ENCODE results near the gene CA9. TPM values are rescaled to one million over a fixed set of nuclear protein-coding genes. Genes with fewer than 3 reads are reported as not detected.

CA9 gene
- polyA plus RNA-seq, 10 donors = 0.42 to 1.6 (median 0.82) TPM; not detected in 1

DNA sequence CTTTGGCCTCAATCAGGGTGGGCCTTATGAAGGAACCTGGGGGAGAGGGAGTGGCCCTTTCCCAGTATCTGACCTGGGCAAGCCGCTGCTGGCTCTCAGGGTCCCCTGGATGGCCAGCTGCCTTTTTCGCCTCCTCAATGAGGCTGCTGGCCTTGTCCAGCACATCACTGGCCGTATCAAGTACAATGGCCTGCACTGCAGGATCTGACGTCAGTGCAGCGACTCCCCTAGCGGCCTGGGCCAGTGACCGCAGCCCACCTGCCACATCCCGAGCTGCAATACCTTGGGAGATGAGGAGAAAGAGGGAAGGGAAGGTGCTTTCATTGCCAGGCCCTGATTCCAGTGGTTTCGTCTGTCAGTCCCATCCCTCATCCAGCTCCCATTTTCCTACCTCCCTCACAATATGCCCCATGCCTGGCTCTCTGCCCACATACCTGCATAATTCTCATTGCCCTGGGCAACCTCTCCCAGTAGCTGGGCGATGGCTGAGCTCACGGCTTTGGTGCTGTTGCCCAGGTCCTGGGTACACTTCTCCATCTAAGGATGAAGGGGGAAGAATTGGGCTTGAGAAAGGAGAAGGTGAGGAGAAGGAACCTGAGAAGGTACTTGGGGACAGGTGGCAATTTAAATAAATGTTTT is 39.2 kb downstream of the CA9 start:
- DNase-seq = no peak

DNA sequence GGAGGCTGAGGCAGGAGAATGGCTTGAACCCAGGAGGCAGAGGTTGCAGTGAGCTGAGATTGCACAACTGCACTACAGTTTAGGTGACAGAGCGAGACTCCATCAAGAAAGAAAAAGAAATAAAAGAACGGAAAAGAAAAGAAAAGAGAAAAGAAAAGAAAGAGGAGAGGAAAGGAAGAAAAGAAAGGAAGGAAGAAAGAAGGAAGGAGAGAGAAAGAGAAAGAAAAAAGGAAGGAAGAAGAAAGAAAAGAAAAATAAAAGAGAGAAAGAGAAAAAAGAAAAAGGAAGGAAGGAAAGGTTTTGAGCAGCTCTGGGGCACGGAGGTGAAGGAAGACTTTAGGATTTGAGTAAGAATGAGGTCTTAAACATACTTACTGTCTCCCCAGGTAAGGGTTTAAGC is 39.9 kb downstream of the CA9 start:
- no peak for DNase-seq

DNA sequence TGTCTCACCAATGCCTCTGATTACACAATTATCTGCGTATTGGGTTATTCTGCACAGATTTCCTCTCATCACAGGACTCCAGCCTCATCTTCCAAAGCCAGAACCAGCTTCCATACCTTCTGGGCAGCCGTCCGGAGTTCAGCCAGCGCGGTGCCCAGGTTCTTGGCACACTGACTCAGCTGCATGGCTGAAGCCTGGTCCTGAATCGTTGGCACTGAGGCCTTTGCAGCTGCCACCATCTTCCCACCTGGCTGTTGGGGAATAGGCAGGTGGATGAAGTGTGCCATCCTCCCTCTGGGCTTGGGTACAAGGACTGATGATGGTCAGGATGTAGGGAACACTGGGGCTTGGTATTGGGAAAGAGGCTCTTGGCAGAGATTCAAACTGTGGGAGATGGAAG is 40.4 kb downstream of the CA9 start:
- DNase-seq = no peak

DNA sequence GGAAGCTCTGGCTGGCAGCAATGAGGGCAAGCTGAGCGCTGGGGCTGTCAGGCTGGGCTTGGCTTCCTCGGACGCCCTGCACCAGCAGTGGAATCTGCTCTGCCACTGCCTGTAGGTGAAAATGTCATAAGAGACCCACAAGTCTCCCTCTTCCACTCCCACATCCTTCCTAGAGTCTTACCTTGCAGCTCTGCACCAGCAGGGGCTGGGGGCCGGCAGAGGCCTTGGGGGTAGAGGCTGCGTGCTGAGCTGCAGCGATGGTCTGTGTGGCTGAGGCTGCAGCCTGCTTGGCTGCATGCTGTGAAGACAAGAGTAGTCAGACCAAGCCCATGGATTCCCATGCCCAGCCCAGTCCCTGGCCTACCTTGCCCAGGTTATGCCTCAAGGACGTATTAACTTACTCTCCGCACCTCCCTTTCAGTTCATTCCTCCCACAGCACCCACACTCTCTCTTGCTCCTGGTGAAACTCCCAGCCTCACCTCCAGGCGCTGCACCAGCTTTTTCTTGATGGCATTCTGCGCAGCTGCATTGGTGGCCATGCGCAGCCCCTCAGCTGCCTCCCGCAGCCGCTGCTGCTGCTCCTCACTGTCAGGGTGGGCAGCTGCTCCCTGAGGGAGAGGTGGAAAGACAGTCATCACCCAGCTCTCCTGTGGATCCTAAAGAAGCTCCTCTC is 41.0 kb downstream of the CA9 start:
- no peak for DNase-seq

DNA sequence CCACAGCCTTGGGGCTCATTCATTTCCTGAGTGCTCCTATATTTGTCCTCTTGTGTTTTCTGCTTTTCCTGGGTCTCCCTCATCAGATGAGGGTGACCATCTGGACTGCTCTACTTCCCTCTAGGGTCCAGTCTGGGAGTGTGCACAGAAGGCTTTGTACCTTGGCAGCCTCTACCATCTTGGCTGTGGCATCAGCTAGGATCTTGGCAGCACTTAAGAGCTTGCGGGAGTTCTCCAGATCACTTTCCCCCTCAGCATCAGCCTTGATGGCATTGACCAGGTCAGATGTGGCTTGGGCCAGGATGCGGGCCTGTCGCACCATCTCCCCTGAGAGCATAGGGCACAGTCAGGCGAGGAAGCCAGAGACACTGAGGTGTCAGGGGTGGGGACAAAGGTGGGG is 42.5 kb downstream of the CA9 start:
- DNase-seq = no peak

DNA sequence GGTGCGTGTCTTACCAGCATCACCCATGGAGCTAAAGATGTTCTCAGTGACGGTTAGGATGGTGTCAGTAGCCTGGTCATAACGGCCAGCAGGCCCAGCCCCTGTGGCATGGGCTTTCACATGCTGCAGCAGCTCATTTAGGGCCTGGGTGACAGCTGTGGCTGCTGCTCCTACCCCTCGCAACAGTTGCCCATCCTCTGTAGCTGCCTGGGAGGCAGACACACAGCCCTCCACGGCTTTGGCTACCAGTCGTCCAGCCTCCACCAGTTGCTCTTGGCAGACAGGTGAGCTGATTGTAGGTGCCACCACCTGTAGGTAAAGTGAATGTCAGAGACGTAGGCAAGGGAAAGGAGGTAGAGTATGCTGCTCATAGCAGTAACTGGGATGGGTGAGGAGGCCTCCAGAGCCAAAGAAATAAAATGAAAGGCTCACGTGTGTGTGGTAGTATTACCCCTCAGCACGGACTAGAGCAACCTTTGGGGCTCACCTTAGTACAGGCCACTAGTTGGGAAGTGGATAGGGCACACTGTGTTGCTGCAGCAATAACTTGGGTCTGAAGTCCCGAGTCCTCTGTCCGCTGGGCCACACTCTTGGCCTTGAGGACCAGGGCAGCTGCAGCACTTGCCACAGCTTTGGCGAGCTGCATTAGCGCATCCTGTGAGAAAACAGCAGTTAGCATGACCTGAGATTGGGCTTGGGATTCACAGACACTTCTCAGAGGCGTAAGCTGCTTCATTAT is 43.6 kb downstream of the CA9 start:
- DNase-seq = no peak

DNA sequence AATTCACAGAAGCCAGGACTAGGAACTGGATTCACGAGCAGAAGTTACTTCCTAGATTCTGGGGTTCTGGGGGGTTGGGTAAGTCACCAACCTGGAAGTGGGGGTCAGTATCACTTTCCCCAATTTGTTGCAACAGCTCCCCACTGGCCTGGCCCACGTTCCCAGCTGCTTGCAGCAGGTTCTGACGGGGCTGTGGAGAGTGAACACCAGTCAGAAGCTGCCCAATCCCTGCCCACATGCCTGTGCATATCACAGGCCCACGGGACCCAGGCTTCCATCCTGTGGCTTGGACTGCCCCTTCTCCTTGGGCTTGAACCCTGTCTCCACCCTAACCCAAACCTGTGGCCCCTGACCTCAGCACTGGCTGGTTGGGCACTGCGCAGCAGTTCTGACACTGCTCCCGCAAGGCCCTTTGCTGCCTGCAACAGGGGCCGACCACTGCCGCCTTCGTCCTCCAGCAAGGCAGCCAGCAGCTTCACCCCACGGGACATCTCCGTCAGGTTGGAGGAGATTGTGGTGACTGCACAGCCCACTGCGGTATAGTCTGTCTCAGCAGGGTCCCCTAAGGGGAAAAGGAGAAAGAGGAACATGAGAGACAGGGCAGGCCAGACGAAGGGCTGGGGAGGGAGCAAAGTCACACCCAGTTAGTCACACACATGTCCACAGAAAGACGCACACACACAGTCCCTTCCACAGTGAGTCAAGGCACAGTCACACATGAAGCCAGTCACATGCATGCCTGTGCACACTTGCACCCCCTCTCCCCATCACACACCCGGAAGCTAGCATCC is 45.2 kb downstream of the CA9 start:
- no peak for DNase-seq

DNA sequence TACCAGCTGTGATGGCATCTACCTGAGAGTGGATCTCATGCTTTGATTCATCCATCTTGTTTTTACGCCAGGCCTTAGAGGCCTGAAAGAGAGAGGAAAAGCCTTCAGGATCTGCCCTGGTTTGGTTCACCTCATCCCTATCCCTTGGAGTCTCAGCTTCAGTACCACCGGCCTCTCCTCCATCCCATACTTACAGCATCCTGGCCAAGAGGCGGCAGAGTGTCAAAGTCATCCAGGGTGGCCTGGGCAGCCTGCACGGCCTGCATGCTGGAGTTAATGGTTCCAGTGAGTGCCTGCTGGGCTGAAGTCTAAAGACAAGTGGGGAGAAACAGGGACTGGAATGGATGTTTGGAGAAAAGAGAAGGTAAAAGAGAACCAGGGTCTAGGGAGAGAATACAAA is 45.8 kb downstream of the CA9 start:
- DNase-seq = no peak

DNA sequence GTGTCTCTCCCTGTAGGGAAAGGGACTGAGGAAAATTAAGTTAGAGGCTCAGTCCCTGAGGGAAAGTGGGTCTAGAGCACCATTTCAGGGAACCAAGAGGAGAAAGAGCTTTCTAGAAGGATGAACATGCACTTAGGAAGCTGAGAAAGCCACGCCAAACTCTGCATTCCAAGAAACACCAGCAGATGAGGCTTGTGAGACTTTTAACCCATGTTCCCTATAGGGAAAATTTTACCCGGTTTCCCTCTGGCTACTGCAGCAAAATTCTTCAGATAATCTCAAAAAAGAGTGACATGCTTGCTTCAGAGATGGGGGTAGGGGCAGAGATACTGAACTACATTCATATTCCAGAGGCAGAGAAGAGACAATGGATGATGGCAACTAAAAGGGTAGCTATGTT is 49.7 kb downstream of the CA9 start:
- no peak for DNase-seq

DNA sequence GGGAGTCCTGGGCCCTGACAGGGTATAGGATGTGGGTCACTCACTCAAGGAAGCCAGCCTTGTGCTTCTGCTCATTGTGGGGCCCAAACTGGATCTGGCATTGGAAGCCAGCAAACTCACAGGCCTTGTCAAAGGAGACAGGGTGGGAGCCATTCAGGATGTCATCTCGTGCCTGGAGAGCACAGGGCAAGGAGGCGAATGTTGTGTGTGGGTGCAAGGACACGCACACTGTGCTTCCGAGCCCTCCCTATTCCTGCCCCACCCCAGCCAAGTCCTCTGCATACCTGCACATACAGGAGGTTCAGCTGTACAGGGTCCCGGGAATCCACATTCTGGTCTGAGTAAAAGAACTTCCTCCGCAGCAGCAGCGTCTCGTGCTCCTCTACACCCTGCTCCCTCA is 50.2 kb downstream of the CA9 start:
- no peak for DNase-seq

DNA sequence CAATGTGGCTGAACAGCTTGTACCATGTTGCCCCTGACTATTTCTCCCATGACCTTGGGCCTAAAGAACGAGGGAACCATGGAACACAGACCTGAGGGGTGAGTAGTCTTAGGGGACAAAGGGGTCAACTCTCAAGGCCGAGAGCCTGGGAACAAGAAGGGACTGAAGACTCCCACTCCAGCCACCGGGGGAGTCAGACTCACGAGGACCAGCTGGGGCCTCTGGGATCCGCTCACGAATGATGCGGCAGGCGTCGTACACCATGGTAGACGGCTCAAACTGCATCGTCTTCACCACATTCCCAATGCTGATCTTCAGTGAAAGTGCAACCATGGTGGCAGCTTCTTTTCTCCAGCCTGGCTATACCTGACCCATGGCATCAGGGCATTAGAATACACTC is 51.6 kb downstream of the CA9 start:
- no peak for DNase-seq

DNA sequence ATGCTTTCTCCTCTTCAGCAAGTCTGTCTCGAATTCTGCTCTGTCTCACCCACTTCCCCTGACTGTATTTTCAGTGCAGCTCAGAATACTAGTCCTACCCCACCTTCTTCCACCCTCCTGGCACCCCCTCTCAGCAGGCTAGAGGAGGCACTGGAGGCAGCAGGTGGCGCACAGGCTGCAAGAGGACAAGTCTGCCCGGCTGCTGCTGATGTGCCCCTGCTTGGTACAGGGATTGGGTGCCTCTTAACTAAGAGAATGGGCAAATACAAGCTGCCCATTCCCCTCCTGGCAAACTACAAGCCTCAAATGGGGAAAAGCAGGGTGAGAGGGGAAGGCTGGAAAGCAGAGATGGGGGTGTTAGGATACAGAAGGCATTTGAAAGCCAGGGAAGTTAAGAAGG is 53.2 kb downstream of the CA9 start:
- DNase-seq = no peak

DNA sequence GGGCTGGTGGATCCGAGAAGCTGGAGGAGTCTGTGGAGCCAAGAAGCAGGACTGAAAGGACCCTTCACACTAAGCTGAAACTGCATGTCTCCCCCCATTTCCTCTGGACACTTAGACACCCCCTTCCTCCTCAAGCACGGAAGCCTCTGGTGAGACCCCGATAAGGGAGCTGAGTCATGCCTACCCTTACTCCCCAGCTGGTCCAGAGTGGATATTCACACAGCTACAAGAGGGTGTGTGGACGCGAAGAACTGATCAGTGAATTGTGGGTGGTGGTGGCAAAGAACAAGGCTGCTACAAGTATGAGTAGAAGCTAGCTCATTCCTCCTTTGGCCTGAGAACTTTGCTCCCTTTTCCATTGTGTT is 53.9 kb downstream of the CA9 start:
- DNase-seq = no peak

DNA sequence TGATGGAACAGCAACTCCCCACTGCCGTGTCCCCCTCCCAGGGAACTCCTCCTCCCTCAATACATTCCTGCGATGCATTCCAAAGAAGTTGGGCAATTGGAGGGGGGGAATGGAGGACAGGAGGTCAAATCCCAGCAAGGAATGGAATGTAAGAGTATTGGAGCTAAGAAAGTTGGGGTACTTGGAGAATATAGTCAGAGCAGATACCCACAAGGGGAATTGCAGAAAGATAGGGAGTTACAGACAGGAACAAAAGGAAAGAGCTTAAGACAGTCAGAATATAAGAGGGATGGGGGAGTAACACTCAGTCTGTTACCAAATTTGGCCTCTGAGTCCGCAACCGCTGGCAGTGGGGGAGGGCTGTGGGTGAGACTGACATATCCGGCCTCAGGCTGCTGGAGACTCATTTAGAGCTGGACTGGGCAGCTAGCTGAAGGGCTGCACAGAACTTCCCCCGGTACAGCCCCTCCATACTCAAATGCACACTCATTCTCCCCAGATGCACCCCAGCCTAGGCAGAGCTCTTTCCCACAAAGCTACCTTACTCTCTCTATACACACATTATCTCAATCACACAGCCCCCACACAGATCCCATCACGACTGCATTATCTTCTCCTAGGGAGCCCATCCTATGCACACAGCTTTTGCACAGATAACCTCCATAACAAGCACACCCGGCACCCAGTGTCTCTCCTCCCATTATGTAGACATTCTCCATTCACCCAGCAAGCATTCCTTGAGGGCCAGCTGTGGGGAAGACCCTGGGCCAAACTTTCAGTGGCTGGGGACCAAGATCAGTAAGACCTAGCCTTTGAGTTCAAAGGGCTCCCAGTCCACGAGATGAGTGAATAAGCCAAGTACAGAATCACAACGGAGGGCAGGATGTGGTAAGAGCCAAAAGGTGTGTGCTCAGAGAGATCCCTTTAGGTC is 54.6 kb downstream of the CA9 start:
- peak; percentile 53 to 87 (median 68) for DNase-seq

DNA sequence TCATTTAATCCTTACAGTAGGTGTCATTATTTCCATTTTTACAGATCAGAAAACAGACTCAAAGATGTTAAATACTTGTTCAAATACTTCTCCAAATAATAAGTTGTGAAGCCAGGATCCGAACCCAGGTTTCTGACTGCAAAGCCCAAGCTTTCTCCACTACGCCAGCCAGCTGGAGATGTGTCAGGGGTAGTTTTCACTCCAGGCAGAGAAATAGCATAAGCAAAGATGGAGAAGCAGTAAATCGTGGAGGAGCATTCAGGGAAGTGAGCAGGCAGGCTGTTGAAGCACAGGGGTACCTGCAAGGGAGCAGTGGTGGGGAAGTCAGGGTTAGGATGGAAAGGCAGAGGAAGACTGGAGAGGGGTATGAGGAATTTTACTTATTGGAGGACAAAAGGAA is 55.4 kb downstream of the CA9 start:
- no peak for DNase-seq

DNA sequence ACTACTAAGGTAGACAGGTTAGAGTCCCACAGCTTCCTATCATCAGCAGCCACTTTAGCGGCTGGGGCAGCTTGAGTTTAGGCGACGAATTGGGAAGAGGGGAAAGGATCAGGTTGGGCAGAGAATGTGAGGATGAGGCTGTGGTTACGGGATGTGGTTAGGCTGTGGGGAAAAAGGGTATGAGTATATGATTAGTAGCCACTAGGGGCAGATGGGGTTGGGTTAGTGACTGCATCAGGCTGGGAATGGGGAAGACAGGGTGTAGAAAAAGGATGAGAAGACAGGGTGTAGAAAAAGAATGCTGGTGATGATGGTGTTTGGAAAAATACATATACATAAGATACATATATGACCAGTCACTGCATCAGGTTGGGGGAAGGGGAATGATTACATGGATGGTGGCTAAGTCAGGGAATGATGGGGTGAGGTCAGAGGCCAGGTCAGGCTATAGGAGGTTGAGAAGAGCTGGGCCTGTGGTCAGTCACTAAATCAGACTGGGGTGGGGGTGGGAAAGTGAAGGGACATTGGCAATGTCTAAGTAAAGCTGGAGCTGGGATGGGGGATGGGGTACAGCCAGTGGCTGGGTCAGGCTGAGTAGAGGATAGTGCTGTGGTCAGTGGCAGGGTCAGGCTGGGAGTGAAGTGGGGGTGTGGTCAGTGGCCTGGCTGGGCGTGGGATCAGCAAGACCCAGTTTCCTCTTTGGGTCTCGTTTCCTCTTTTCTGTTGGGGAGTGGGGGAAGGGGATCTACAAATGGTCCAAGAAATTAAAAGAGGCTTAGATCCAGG is 56.2 kb downstream of the CA9 start:
- DNase-seq = peak; percentile 34 to 79 (median 60)

DNA sequence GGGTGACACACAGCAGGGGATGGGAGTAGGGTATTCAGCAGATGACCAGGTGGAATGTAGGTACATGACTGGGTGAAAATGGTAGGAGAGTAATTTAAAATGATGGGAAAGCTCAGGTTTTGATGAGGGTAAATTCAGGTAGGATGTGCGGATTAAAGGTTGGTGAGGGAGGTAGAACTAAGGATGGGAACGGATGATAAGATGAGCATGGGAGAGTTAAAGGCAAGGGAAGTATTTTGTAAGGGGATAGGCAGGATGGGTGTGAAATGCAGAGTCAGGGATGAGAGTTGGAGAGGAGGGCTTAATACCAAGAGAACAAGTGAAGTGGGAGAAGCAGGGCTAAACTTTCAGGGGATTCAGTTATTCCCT is 56.7 kb downstream of the CA9 start:
- DNase-seq = no peak
